Kidney epithelial cell (primary cell): ENCODE data around the gene ITSN1. TPM values are rescaled to one million over a fixed set of nuclear protein-coding genes. Genes with fewer than 3 reads are reported as not detected.

Experiments used
- DNase-seq: peaks from one replicate; pipeline ENCODE4 v3.0.0-alpha.2; 2010; ENCODE audit warnings: low read depth
- H3K27me3 ChIP-seq: 2 replicates; pipeline ENCODE4 v1.6.0; 2011; ENCODE audit warnings: low read length; ENCODE audit not compliant: control insufficient read depth, insufficient read depth
- H3K36me3 ChIP-seq: 2 replicates; pipeline ENCODE4 v1.5.1; 2011; ENCODE audit warnings: low read length; ENCODE audit not compliant: control insufficient read depth, insufficient read depth
- H3K4me3 ChIP-seq: 2 replicates; pipeline ENCODE4 v1.5.1; 2011; ENCODE audit warnings: low read depth, mild to moderate bottlenecking, control low read depth, low read length
- total RNA-seq: library from RNA; depleted of rRNA; stranded (reverse); fragments of >200 nt; gene quantifications from 2 replicates; pipeline ENCODE4 v1.2.3, GENCODE V29; 2015
- TF ChIP-seq, protein P1 (sequence below): IDR thresholded peaks from 2 replicates; pipeline ENCODE4 v1.5.1; 2011; ENCODE audit warnings: mild to moderate bottlenecking, moderate library complexity, low read length, control low read depth, inconsistent platforms; ENCODE audit not compliant: insufficient read depth, poor library complexity, severe bottlenecking

The ITSN1 gene
- total RNA-seq, 1 donor from 2014 or later: 20.4 TPM

DNA sequence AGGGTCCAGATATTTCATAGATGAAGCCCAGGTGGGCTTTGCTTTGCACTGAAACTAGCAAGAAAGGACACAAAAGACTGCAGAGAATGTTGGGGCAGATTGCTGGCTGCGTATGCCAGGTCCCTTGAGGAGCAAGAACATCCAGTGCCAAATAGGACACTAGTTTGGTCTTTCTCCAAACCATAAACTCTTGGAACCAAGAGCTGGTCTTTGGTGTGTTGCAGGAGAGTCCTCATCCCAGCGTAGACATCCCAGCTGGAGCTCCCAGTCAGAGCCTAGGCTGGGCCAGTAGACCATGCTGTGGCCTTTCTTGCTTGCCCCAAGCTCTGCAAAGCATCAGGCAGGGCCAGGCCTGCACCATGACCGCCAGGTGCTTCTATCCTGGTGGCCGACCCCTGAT is 185.8 kb downstream of the ITSN1 start:
- Histone ChIP-seq H3K27me3 (no peaks in the 10 kb centered on the region), H3K4me3 (no peak overlapping the region), H3K36me3 (peaks cover 1% of the 10 kb centered on the region)
- DNase-seq: no peak
- TF ChIP-seq, protein P1, sequence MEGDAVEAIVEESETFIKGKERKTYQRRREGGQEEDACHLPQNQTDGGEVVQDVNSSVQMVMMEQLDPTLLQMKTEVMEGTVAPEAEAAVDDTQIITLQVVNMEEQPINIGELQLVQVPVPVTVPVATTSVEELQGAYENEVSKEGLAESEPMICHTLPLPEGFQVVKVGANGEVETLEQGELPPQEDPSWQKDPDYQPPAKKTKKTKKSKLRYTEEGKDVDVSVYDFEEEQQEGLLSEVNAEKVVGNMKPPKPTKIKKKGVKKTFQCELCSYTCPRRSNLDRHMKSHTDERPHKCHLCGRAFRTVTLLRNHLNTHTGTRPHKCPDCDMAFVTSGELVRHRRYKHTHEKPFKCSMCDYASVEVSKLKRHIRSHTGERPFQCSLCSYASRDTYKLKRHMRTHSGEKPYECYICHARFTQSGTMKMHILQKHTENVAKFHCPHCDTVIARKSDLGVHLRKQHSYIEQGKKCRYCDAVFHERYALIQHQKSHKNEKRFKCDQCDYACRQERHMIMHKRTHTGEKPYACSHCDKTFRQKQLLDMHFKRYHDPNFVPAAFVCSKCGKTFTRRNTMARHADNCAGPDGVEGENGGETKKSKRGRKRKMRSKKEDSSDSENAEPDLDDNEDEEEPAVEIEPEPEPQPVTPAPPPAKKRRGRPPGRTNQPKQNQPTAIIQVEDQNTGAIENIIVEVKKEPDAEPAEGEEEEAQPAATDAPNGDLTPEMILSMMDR: no peak

DNA sequence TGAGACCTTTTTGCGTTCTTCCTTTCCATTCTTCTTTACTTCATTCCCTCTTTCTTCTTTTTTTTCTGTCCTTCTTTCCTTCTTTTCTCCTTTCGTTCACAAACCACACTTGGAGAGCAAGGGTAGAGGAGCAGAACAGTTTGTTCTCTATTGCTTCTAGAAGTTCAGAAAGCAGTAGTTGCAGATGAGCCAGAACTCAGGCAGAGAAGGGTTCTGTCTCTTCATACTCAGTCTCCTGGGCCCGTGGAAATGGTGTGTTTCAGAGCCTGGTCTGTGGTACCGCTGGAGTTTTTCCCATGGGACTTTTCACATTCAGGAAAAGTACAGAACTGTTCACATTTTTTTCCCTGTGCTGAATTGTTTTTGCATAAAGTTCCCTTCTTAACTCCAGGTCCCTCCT is 186.3 kb downstream of the ITSN1 start:
- TF ChIP-seq, protein P1: no peak
- no peak for DNase-seq
- H3K27me3 ChIP-seq: no peaks in the 10 kb centered on the region
- peaks cover 1% of the 10 kb centered on the region for H3K36me3 ChIP-seq
- no peak overlapping the region for H3K4me3 ChIP-seq

DNA sequence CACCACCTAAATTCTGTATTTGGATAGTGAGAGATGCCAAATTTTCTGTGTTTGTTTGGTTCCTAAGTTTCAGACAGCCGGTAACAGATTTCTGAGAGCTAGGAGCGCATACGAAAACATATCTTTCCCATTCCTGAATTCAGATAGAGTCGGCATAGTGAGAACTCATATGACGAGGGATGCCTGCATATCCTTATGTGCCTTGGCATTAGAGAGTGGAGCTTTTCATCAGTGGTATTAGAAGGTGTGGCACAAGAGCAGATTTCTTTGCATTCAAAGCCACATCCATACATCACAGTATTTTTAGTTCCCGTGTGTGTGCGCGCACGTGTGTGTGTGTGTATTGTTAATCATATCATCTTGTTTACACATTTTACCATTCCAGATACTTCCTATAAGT is 187.5 kb downstream of the ITSN1 start:
- no peak for DNase-seq
- Histone ChIP-seq H3K4me3 (no peak overlapping the region), H3K27me3 (no peaks in the 10 kb centered on the region), H3K36me3 (peaks cover 1% of the 10 kb centered on the region)
- TF ChIP-seq, protein P1: no peak

DNA sequence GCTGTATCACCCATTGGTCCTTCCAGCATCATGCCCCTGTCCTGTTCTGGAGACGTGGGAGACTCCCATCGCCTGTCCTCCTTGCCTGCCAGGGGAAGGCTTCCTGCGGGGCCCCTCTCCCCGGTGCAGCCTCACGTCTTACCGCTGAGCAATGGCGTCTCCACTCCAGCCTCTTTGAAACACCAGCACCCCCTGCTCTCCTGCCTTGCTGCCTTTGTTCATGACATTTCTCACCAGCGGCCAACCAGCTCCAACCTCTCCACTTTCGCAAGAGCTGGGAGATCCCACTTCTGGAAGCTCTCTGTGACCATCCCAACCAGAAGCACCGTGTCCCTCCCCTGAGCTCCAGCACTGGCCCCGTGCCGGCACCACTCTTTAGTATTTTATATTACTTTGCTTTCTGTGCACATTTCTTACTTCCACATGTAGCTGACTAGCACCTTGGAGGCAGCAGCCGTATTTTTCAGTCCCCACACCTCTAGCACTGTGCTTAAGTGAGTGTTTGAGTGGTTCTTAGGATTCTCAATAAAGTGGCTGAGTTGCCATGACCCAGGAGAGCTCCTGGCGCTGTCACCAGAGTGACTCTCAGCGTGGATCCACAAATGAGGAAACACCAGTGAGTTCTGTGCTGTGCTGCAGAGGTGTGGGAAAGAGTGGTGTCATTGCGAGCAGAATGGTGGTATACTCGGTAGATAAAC is 189.8 kb downstream of the ITSN1 start:
- Histone ChIP-seq H3K4me3 (no peak overlapping the region), H3K27me3 (no peaks in the 10 kb centered on the region), H3K36me3 (peaks cover 1% of the 10 kb centered on the region)
- TF ChIP-seq, protein P1: no peak
- DNase-seq: no peak

DNA sequence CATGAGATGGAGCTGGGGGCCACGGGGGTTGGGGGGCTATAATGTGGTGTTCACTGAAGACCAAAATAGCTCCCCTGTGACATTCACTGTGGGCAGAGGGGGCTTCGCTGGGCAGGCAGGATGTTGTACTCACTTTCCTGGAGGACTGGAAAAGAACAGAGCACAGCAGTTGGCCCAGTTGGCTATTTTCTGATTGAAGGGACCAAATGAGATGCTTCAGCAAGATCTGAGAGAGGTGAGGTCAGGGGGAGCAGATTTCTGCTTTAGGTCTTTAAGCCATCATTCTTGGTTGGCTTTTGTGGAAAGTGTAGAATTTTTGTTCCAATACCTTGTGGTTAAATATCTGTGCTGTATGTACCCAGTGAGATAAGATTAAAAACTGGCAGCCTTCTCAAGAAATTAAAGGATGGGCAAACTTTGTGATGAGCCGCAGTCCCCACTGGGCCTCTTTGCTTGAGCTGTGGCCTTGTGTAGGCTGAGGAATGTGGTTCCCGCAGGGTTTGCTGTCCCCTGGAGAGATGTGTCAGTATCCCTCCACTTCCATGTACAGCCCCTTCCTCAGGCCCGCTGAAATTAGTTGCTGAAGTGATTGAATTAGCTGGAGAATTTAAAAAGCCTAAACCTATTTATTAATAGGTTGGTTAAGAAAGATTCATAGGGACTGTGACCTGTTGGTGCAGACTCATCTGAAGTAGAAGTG is 192.7 kb downstream of the ITSN1 start:
- DNase-seq: no peak
- Histone ChIP-seq H3K27me3 (no peaks in the 10 kb centered on the region), H3K36me3 (no peaks in the 10 kb centered on the region), H3K4me3 (no peak overlapping the region)
- TF ChIP-seq, protein P1: no peak
